ENCODE data around the gene WTAP. TPM values are rescaled to one million over a fixed set of nuclear protein-coding genes. Genes with fewer than 3 reads are reported as not detected.

The WTAP gene
- total and polyA plus RNA-seq, 2 of the 4 experiments (the other 2 are of a cell fraction), result 30.2 to 92.3 TPM

GRCh38 chr6:159789377-159790148, 62.3 kb downstream of the WTAP start, which contains the start of gene TCP1:
TSS of gene TCP1 (minus strand) at chr6:159789602. CDS start at chr6:159789468, 134 bp downstream.
- in situ Hi-C loops (cut with MboI; ENCODE audit: low sequenced_read_pairs) (no loop called here), intact Hi-C loops (cut with micrococcal nuclease) (loop anchor here (1.0 to 2.0 kb wide), 3 partner anchors 62 to 151 kb away; partner anchors contain the start of gene WTAP), dilution Hi-C loops (cut with HindIII; ENCODE audit: low sequenced_read_pairs, unreplicated experiment) (no loop called here)
- DNase-seq (peak; percentile 99), ATAC-seq (ENCODE audit: low read depth) (peak; percentile 89)
- Histone ChIP-seq H3K18ac (ENCODE audit: low read depth, low read length) (peak within 1 kb of the TSS; percentile 30), H2AK5ac (ENCODE audit: low read depth, low read length) (peak within 1 kb of the TSS; percentile 77), H2AK9ac (replicated peaks; ENCODE audit: low read depth, low read length, poor library complexity) (peak within 1 kb of the TSS; percentile 98), H3K4me3 (ENCODE audit: insufficient read depth, low read depth, low read length) (peak within 1 kb of the TSS; percentile 89), H3K4me1 (ENCODE audit: control insufficient read depth, insufficient read depth, low read length) (peaks cover 4% of the 10 kb centered on the region), H3K9me3 (ENCODE audit: control insufficient read depth, insufficient read depth, low read length) (no peaks in the 10 kb centered on the region), H3K56ac (ENCODE audit: extremely low read depth, insufficient read depth, low read length) (peak within 1 kb of the TSS; percentile 79), H3K4me2 (ENCODE audit: low read depth, low read length) (peak within 1 kb of the TSS; percentile 85), H2BK120ac (ENCODE audit: low read depth, low read length) (peak within 1 kb of the TSS; percentile 54), H3K23ac (ENCODE audit: low read depth, low read length) (peak within 1 kb of the TSS; percentile 95), H3K14ac (replicated peaks; ENCODE audit: low read depth, low read length) (peak within 1 kb of the TSS; percentile 91), H3K27me3 (ENCODE audit: control insufficient read depth, insufficient read depth, low read length) (no peaks in the 10 kb centered on the region), H3K36me3 (ENCODE audit: control insufficient read depth, insufficient read depth, low read length) (peaks cover 10% of the 10 kb centered on the region), H3K79me1 (ENCODE audit: low read depth in 1 of 2, low read length in 2 of 2) (peaks cover 13 to 33% of the 10 kb centered on the region in 2 experiments), H2BK5ac (ENCODE audit: low read depth, low read length, poor library complexity, severe bottlenecking) (peak within 1 kb of the TSS; percentile 75), H3K4ac (ENCODE audit: low read depth, low read length) (peak within 1 kb of the TSS; percentile 90), H4K5ac (ENCODE audit: low read depth, low read length) (peak within 1 kb of the TSS; percentile 76), H2BK20ac (ENCODE audit: low read depth, low read length) (no peak within 1 kb of the TSS), H4K20me1 (ENCODE audit: insufficient read depth, low read length) (peaks cover 16% of the 10 kb centered on the region), H3K9me1 (ENCODE audit: insufficient read depth, low read length) (no peaks in the 10 kb centered on the region), H4K91ac (ENCODE audit: insufficient read depth, low read depth, low read length) (peak within 1 kb of the TSS; percentile 89), H3K27ac (ENCODE audit: insufficient read depth, low read length) (peak within 1 kb of the TSS; percentile 91), H3K9ac (ENCODE audit: low read depth, low read length) (peak within 1 kb of the TSS; percentile 90), H4K8ac (ENCODE audit: low read depth in 2 of 2, low read length in 2 of 2) (peak within 1 kb of the TSS; percentile 74 to 89), H2BK15ac (ENCODE audit: low read depth, low read length) (peak within 1 kb of the TSS; percentile 9; the same call in 1 of the 3 replicates), H2AFZ (replicated peaks; ENCODE audit: low read length, poor library complexity) (peak within 1 kb of the TSS; percentile 96)
- ChIA-PET POLR2A (ENCODE audit: unreplicated experiment) (interaction anchor here (0.5 to 1.0 kb wide), 3 partner anchors 26 to 1976 kb away, joined by 3 to 6 read pairs (median 3); no protein-coding TSS in a partner anchor), CTCF (interaction anchor here (0.7 to 1.3 kb wide), 2 partner anchors 17 to 98 kb away, joined by 3 to 5 read pairs; no protein-coding TSS in a partner anchor)
- WGBS, 2 experiments (ENCODE audit: extremely low coverage in 2 of 2, insufficient read length in 1 of 2), result 0% methylated on average over 10 of the region's 64 CpGs; no CpG with 5 or more reads in 1 of the 2 experiments
- TF ChIP-seq CEBPB (IDR thresholded peaks at IDR 0.05; ENCODE audit: low read depth, low read length) (no peak), CTCF (conservative IDR thresholded peaks at IDR 0.05; ENCODE audit: low read depth, low read length) (no peak), POLR2A (IDR thresholded peaks at IDR 0.05; ENCODE audit: low read depth, low read length) (peak; percentile 95), MXI1 (IDR thresholded peaks at IDR 0.05; ENCODE audit: borderline replicate concordance, low read depth, low read length) (peak; percentile 90), MAZ (IDR thresholded peaks at IDR 0.05; ENCODE audit: borderline replicate concordance, low read depth, low read length) (peak; percentile 47; the same call in 1 of the 2 replicates), CHD1 (IDR thresholded peaks at IDR 0.05; ENCODE audit: low read depth, low read length) (no peak)
- BruUV-seq (replicated peaks), result no TSS peak
